GM11168 (cell line): ENCODE results near the gene HOXB3.

Experiments used
- in situ Hi-C: fragments of 300-500 bp; cut with MboI; formaldehyde crosslinking; loops from one replicate; pipeline ENCODE4 v1.12.0; 2022; ENCODE audit warnings: low sequenced_read_pairs; ENCODE audit not compliant: unreplicated experiment

HOXB3 gene

DNA sequence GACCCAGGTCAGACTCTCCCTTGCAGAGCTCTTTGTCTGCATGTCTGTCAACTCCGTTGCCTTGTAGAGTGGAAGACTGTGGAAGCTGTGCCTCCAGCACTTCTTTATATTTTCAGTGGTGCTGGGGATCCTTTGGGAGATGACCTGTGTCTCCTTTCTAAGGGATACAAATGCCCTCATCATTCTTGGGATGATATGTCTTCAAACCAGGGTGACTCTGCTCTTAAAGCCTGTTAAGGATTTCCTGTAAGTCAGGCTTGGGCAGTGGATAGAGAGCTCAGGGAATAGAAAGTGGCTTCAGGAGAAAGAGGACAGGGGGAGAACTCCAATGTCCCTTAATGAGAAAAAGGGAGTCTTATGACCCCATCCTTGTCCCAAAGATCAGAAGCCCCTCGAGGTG lies 1.5 kb downstream of the HOXB3 start:
- in situ Hi-C loops, result no loop called here

DNA sequence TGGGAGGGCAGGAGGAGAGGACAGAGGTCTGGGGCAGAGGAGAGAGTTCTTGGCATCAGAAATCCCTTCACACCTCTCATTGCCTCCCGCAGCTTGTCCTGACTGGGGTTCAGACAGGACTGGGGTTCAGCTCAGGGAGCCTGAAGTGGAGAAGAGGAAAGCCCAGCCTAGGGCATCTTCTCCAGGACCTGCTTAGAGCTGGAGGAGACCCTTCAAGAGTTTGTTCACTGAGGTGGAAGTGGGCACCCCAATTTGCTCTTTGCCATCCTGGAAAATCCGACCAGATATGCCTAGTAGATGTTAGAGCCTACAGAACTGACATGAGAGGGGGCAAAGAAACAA lies 2.0 kb downstream of the HOXB3 start:
- in situ Hi-C loops, result no loop called here

DNA sequence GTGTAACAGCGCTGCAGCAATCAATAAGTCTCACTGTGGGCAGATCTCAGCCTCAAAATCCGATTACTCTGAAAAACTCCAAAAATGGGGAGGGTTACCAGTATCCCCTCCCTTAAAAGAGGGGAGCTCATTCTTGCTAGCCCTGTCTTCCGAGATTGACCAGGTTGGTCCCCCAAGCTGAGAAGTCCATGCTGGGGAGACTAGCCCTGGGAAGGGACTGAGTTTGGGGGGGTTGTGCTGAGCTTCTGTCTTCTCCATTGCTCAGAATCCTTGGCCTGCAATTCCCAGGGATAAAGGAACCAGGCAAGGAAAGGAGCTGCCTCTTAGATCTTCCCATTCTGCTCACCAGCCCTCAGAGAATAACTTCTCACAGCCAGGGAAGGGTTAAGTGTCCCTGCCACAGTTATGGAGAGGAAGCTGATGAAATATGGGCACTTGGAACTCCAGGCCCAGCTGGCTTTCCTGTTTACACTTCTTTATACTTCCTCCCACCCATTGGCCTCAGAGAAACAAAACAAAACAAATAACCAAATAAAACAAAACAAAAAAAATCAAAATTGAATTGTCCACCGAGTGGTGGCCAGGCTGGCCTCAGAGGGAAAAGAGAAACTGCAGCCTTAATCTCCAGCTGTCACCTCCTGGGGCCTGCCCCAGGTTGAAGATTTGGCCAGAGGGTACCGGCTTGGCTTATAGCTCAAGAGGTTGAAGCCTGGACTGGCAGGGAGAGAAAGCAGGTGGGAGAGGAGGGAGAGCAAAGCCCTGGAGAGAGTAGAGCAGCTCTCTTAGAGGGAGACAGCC lies 2.6 kb downstream of the HOXB3 start:
- in situ Hi-C loops, result no loop called here

DNA sequence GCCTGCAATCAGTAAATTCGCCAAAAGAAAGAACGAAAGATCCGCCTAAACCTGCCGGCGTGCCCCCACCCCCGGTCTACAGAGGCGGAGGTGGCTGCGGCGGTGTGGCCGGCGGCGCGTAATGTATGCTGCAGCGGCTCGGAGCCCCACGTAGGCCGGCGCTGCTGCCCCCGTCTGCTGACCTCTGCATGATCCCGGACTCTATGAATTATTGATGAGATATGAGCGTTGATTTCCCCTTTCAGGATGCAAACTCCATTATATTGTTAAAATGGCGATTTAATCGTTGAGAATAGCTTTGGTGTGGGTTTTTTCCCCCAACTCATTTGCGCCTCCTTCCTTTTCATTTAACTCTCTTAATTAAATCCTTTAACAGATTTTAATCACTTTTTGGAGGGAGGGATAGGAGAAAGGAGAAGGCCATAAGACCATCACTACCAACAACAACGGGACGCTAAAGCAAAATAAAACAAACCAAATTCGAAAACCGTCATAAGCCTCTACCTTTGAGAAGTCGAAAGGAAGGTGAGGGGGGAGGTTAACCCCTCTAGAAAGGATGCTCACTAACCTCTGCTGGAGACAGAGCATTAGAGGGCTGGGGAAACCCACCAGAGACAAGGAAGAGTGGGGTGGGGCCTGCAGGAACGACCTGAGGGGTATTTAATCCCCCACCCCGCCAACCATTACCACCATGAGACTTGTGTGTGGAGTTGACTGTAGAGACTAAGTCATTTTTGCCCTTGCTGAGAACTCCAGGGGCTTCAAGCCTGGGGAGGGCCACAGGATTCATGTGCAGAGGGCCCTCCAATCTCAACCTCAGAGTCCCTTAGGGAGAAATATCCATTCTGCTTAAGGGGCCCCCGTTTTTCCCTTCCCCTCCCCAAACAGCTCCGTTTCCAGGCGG lies 3.4 kb downstream of the HOXB3 start:
- in situ Hi-C loops, result no loop called here

DNA sequence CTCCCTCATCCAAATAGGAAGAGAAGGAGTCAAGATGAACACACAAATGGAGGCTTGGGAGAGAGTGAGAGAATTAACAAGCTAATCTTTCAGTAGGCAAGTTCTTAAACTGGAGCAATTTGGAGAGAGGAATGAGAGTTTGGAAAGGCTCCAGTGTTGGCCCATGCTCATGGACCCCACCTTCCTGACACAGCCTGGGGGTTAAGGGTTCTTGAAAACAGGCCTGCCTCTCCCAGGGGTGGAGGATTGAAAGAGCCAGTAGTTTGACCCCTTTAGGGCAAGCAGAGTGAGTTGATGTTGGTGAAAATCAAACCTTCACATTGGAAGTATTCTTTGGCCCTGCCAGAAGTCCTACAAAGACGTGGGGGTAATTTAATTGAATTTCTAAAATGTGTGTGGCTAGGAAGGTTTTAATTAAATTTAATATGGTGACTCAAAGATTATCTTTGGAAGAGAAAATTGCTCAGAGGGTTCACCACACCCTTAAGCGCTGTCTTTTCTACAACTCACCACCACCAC lies 5.8 kb downstream of the HOXB3 start:
- in situ Hi-C loops, result no loop called here

DNA sequence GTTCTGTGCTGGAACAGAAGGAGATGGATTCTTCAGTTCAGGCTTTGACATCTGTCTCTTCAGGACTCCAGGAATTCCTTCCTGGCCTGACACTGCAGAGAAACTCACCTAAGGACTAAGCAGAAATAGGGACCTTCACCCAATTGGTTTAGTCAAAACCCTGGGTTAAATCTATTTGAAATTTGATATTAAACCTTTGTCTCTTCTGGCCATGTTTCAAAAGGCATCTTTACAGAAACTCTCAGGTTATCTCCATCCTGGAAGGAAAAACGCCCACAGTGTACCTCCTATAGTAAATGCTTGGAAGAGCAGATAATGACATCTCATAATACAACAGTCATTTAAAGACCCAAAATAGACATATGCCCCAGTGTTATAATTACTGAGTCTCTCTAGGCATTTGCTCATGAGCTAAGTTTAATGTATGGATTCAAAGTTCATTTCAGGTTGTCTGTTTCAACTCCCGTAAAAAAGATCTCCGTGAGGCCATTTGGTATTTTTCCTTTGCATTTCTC lies 6.3 kb downstream of the HOXB3 start:
- in situ Hi-C loops, result no loop called here

DNA sequence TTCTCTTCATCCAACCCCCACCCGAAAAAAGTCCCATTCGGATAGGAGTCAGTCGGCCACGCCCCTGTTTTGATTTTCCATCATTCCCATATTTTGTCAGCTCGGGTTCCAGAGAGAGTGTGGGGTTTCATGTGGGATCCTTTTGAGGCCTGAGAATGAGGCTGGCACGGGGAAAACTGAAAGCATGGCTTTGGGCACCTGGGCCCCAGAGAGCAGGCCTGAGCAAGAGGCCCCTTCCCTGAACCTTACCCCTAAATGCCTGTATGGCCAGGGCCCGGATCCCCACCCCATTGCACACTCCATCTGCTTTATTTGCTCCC lies 7.3 kb downstream of the HOXB3 start:
- in situ Hi-C loops, result no loop called here

DNA sequence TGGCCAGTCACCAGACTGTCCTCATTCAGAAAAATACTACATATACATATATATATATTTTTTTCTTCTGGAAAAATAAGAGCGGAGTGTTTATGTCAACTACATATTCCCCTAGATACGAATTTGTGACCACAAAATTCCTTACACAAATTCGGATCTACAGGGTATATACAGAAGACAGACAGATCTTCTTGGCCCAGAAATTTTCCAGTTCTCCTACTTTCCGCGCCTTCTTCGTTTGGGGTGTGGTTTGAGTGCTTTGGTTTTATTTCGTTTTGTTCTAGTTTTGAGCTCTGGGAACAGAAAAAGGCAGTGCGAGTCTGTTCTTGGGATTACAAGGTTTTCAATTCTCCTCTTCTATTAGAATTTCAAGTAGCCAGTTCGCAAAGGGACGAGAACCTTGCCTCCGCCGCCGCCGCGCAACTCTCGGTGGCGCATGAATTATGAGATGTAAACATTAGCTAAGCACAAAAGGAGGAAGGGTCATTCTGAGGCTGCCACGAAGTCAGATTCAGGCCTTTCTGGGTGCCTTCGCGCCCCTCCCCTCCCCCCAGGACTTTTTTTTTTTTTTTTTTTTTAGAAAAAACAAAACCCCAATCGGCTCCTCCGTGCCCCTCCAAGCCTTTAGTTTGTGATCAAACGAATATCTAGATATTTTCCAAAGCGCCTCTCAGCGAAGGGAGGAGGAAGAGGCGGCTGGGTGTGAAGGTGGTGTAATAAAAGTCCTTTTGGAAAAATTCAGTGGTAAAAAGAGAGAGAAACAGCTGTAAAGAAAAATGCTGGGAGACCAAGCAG lies 10.1 kb downstream of the HOXB3 start:
- in situ Hi-C loops, result no loop called here

DNA sequence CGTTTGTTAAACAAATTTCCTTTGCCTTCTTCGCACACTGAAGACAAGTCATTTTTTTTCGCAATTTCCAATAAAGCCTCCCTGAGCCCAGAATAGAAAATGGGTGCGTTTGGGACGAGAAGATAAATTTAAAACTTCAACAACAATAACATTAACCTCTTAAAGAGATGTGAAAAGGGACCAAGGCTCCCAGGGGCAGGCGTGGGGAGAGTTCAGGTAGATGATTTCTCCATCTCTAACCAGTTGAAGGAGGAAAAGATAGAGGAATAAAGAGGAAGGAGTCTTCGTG lies 10.6 kb downstream of the HOXB3 start:
- in situ Hi-C loops, result no loop called here

DNA sequence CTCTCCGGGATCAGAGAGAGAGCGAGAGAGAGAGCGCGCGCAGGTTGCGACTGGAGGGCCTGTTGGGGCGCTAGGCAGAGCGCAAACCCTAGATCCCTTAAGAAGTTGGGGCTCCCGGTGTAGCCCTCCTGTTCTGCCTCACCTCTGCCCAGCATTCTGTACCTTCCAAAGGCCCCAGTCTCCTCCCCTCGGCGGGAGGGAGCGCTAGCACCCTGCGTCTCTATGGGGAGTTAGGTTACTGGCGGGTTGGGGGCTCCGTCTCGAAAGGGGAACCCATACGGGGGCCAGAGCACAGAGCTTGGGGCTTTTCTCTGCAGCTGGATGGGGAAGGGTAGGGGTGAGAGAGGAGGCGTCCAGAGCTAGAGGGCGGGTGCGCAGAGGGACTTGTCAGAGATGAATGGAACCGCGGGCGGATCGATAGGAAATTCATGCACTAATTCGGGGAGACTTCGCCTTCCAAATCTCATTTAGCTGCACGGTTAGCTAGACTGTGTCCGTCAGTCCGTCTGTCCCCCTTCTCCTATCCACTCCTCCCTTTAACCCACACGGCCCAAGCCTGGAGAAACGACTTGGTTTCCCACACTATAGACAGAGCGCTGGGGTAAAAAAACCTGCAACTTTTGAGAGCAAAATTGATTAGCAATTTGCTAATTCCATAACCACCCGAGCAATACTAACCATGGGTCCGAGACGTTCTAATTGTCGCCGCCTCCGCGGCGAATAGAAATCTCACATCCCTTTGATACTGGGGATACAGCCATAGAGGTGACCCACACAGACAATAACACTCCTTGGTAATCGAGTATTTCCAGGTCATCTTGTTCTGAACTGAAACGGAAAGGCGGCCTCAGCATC lies 11.2 kb downstream of the HOXB3 start:
- in situ Hi-C loops, result no loop called here

DNA sequence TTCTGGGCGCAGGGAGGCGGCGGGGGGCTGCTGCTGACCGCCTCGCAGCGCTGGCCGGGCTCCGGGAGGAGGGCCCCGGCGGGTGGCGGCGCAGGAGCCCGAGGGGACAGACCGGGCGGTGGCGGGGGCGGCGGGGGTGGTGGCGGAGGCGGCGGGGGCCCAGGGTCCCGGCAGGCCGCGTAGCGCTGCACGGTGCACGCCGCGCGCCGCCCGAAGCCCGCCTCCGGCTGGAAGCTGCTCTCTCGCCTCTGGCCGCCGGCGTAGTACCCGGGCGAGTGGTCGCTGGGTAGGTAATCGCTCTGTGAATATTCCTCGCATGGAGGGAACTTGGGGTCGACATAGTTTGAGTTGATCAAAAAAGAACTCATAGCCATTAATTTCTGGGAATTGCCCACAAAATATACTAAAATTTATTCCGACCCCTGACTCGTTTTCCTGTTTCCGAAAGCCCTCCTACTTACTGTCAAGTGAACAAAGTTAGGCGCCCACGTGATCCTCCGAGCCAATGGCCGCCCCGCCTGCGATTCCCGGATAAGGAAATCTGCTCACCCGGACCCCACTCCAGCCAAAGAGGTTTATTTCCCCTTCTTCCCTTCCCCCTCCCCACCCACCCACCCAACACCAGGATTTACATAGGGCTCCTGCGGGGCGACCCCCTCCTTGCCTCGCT lies 12.0 kb downstream of the HOXB3 start, which contains the start of gene HOXB4:
HOXB4 (minus strand) TSS at position 405 of the 670 bp plus-strand sequence; CDS start at position 374, 31 bp downstream.
- in situ Hi-C loops, result no loop called here

DNA sequence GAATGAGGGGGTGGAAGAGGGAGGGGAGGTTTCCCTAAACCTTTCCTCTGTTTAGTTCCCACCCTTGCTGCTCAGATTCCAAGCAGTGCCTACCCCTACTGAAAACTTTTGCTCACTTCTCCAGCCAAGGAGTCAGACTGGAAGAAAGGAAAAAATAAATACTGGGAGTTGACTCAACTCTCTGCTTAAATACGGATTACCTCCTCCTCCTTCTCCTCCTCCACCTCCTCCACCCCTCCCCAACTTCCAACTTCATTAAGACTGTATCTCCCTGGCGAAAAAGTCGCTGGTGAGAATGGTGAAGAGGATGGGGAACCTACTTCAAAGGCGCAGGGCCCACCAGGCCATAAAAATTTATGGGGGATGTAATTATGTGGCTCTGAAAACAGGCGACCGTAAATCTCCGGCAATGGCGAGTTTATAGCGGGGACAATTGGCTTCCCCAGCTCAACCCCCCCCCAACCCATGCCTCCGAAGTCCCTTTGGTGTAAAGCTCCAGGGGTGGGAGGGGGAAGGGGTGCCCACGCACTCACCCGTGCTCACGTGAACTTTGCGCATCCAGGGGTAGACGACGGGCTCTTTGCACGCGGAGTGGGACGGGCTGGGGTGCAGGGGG lies 12.6 kb downstream of the HOXB3 start:
- in situ Hi-C loops, result no loop called here

DNA sequence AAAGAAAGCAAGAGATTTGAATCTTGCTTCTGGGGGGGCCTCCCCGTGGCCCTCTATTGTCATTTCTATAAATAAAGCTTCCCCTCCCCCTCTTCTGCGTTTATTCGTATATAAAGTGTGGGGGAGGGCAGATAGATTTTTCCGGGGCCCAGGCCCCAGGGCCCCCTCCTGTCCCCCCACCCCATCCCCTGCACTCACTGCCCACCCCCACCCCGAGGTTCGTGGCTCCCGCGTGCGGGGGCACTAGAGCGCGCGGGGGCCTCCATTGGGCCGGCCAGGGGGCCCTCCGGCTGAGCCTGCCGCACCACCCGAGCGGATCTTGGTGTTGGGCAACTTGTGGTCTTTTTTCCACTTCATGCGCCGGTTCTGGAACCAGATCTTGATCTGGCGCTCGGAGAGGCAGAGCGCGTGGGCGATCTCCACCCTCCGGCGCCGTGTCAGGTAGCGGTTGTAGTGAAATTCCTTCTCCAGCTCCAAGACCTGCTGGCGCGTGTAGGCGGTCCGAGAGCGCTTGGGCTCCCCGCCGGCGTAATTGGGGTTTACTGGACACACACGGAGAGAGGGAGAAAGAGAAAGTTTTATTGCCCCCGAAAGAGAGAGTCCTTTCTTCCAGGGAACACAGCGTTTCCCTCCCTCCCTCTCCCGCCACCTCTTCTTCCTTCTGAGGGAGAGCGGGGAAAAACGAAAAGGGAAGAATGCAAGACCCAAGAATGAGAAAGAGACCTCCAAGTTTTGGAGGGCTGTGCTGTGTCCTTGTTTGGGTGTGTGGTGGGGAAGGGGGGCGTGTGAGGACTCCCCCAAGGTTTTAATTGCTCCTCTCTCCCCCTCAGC lies 13.3 kb downstream of the HOXB3 start:
- in situ Hi-C loops, result no loop called here

DNA sequence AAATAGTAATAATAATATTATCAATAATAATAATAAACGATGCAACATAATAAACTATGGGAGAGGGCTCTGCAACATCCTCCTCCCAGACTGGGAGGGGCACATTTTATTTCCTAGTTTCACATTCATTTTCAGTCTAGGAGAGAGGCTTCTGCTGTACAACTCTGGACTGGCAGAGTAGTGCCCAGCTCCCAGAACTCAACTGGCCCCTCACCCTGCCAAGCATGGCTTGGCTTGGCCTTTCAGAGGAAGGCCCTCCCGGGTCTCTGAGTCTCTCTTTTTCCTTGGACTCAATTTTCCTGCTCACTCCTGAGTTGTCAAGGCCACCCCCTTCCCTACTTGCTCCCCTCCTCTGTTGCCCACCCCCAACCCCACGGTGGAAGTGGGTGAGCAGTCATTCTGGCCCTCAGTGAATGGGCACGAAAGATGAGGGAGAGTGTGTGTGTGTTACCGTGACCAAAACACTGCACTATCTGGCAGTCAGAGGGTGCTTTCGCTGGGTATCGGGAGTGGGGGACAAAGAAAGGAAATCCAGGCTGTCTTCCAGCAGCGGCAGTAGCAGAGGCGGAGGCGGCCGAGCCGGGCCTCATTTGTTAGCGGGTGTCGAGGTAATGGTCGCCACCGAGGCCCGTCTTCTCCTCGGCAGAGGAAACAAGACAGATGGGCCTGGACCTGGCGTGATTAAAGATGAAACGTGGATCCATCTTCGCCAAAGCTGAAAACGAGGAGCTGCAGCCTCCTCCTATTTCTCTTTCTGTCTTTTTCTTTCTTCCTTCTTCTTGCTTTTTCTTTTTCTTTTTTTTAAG lies 14.2 kb downstream of the HOXB3 start:
- in situ Hi-C loops, result no loop called here

DNA sequence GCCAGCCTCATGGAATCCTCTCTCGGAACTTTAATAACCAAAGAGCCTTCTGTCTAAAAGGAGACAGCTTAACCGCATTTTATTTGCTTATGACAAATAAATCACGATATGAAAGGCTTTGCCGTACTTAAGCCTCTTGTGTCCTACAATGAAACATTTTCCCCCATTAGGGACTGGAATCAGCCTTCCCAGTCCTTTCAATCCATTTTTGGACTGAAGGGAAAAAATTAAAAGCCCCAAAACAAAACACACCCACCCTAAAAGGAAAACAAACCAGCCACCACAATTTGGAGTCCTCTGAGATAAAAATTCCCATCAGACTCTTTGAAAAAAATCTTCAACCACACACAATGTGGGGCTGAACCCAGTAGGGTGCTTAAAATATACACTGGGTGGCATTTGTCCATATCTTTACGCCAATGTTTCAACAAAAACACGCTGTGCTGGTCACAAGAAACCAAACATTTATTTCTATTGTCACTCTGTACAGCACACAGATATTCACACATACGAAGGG lies 14.9 kb downstream of the HOXB3 start:
- in situ Hi-C loops, result no loop called here

DNA sequence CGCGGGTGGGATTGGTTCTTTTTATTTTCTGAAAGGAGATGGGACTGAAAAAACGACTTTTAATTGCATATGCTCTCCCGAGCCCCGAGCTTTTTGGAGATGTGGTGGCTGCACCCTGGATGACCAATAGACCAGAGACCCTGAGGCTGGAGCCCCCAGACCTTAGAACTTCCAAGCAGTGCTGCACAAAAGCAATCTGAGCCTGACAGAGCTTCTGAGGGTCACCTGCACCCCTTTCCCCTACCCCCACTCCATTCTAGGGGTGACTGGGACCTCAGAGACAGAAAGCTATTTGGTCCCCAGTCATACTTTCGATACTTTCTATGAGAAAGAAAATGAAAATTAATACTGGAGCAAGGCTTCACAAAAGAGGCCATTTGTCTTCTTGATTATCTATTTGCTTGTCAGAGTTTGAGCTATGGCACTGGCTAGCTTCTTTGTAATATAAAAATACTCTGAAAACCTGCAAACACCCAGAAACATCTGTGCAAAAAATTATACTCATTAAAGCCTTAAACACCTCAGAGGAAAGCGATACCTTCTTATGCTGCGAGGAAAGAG lies 15.5 kb downstream of the HOXB3 start:
- in situ Hi-C loops, result no loop called here
